ENCODE results near the gene PIGU. TPM values are rescaled to one million over a fixed set of nuclear protein-coding genes. Genes with fewer than 3 reads are reported as not detected.

The PIGU gene
- total RNA-seq, 4 donors from 2014 or later = 9.5 to 17.5 (median 12.5) TPM

GRCh38 chr20:34637245-34638038, 39.5 kb downstream of the PIGU start:
- H3K36me3 ChIP-seq = no peaks in the 10 kb centered on the region
- peak; percentile 35 to 56 for DNase-seq
- H3K9me3 ChIP-seq = no peaks in the 10 kb centered on the region
- H3K27ac ChIP-seq = peak overlapping the region; percentile 44 to 56
- TF ChIP-seq, protein P1, sequence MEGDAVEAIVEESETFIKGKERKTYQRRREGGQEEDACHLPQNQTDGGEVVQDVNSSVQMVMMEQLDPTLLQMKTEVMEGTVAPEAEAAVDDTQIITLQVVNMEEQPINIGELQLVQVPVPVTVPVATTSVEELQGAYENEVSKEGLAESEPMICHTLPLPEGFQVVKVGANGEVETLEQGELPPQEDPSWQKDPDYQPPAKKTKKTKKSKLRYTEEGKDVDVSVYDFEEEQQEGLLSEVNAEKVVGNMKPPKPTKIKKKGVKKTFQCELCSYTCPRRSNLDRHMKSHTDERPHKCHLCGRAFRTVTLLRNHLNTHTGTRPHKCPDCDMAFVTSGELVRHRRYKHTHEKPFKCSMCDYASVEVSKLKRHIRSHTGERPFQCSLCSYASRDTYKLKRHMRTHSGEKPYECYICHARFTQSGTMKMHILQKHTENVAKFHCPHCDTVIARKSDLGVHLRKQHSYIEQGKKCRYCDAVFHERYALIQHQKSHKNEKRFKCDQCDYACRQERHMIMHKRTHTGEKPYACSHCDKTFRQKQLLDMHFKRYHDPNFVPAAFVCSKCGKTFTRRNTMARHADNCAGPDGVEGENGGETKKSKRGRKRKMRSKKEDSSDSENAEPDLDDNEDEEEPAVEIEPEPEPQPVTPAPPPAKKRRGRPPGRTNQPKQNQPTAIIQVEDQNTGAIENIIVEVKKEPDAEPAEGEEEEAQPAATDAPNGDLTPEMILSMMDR (IDR thresholded peaks at IDR 0.05) = no peak
- no peak for TF ChIP-seq POLR2A (IDR thresholded peaks at IDR 0.05)
- no peaks in the 10 kb centered on the region for H3K27me3 ChIP-seq
- H3K4me1 ChIP-seq = no peaks in the 10 kb centered on the region
- H3K4me3 ChIP-seq = no peak overlapping the region
- intact Hi-C loops (cut with DNase I; ENCODE audit: low total_unique reads) = no loop called here

- H3K9me3 ChIP-seq = no peaks in the 10 kb centered on the region
- TF ChIP-seq, protein P1 (IDR thresholded peaks at IDR 0.05) = no peak
- no peak for TF ChIP-seq POLR2A (IDR thresholded peaks at IDR 0.05)
- peak overlapping the region; percentile 36 to 44 for H3K27ac ChIP-seq
Measured at GRCh38 chr20:34636648-34637047, 40.2 kb downstream of the PIGU start.

DNA sequence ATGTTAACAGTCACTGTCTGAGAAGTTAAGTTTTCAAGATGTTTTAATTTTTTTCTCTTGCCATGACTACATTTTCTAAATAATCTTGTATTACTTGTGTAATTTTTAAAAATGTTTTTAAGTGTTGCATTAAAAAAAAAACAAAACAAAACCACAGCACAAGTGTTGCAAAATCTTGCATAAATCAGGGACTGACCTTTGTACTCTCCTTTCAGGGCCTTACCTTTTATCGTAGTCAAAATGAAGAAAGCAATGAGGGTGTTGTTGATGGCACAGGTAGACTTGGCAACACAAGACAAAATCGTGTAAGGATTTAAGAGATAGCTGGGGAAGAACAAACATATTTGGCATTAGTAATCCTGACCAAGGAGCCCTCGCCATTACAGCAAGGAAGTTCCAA, 42.5 kb downstream of the PIGU start:
- no peaks in the 10 kb centered on the region for H3K27me3 ChIP-seq
- H3K27ac ChIP-seq = peak overlapping the region; percentile 36 to 48
- TF ChIP-seq POLR2A (IDR thresholded peaks at IDR 0.05) = no peak
- TF ChIP-seq, protein P1 (IDR thresholded peaks at IDR 0.05) = no peak
- no peaks in the 10 kb centered on the region for H3K9me3 ChIP-seq
- intact Hi-C loops (cut with DNase I; ENCODE audit: low total_unique reads) = no loop called here
- DNase-seq = no peak
- no peak overlapping the region for H3K4me3 ChIP-seq
- no peaks in the 10 kb centered on the region for H3K36me3 ChIP-seq
- no peaks in the 10 kb centered on the region for H3K4me1 ChIP-seq

More at GRCh38 chr20:34636648-34637047, 40.2 kb downstream of the PIGU start:
- H3K4me1 ChIP-seq = no peaks in the 10 kb centered on the region
- H3K36me3 ChIP-seq = no peaks in the 10 kb centered on the region
- H3K4me3 ChIP-seq = no peak overlapping the region
- H3K27me3 ChIP-seq = no peaks in the 10 kb centered on the region
- DNase-seq = no peak
- intact Hi-C loops (cut with DNase I; ENCODE audit: low total_unique reads) = no loop called here

DNA sequence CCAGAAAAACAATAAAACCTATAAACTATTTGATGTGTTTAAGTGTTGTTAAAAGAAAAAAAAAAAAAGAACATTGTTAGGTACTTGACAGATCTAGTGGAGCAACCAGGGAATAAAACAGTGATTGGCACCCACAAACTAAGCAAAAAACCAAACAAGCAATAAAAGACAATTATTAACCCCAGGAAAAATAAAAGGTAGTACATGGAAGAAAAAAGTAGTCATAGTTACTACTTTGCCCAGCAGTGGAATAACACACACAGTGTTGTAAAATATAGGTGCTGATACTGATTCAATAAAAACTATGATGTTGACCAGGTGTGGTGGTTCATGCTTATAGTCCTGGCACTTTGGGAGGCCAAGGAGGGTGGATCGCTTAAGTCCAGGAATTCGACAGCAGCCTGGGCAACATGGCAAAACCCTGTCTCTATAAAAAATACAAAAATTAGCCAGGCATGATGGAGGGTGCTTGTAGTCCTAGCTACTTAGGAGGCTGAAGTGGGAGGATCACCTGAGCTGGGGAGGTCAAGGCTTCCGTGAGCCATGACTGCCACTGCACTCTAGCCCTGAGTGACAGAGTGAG, 43.9 kb downstream of the PIGU start:
- Histone ChIP-seq H3K27me3 (no peaks in the 10 kb centered on the region), H3K4me3 (no peak overlapping the region), H3K27ac (peak overlapping the region; percentile 7 to 55), H3K9me3 (no peaks in the 10 kb centered on the region), H3K4me1 (no peaks in the 10 kb centered on the region), H3K36me3 (no peaks in the 10 kb centered on the region)
- intact Hi-C loops (cut with DNase I; ENCODE audit: low total_unique reads) = no loop called here
- TF ChIP-seq POLR2A (IDR thresholded peaks at IDR 0.05) = no peak
- TF ChIP-seq, protein P1 (IDR thresholded peaks at IDR 0.05) = no peak
- DNase-seq = no peak

- H3K9me3 ChIP-seq = no peaks in the 10 kb centered on the region
- H3K4me3 ChIP-seq = no peak overlapping the region
- H3K27ac ChIP-seq = peak overlapping the region in 1 of 2 donors; percentile 5
- intact Hi-C loops (cut with DNase I; ENCODE audit: low total_unique reads) = no loop called here
- no peaks in the 10 kb centered on the region for H3K36me3 ChIP-seq
- TF ChIP-seq, protein P1 (IDR thresholded peaks at IDR 0.05) = no peak
- TF ChIP-seq POLR2A (IDR thresholded peaks at IDR 0.05) = no peak
- no peak for DNase-seq
- no peaks in the 10 kb centered on the region for H3K27me3 ChIP-seq
- no peaks in the 10 kb centered on the region for H3K4me1 ChIP-seq
Measured at GRCh38 chr20:34629904-34630303, 47.0 kb downstream of the PIGU start.
